Neural crest cell (in vitro differentiated cells): ENCODE results near the gene SLC7A11. TPM values are rescaled to one million over a fixed set of nuclear protein-coding genes. Genes with fewer than 3 reads are reported as not detected.

ENCODE experiments used
- DNase-seq: peaks from one replicate; pipeline ENCODE4 v3.0.0; 2021; ENCODE audit warnings: low read depth, mixed read lengths, low spot score
- H3K27ac Mint-ChIP-seq: one replicate; pipeline ENCODE4 v1.8.0; 2021; ENCODE audit warnings: mild to moderate bottlenecking, mixed read lengths; ENCODE audit not compliant: unreplicated experiment
- H3K27me3 Mint-ChIP-seq: 2 replicates; pipeline ENCODE4 v1.8.0; 2021; ENCODE audit warnings: low read depth, mild to moderate bottlenecking, mixed read lengths
- H3K36me3 Mint-ChIP-seq: 2 replicates; pipeline ENCODE4 v1.8.0; 2021; ENCODE audit warnings: low read depth, mild to moderate bottlenecking, mixed read lengths
- H3K4me1 Mint-ChIP-seq: 2 replicates; pipeline ENCODE4 v1.8.0; 2021; ENCODE audit warnings: mixed read lengths
- H3K4me3 Mint-ChIP-seq: one replicate; pipeline ENCODE4 v1.8.0; 2021; ENCODE audit warnings: mild to moderate bottlenecking, mixed read lengths
- H3K9me3 Mint-ChIP-seq: 2 replicates; pipeline ENCODE4 v1.8.0; 2021; ENCODE audit warnings: mixed read lengths
- total RNA-seq: library from RNA; stranded (reverse); gene quantifications from 2 replicates; pipeline ENCODE4 v1.2.1, GENCODE V29; 2021
- TF ChIP-seq, protein P1 (sequence below): fragments of 200-600 bp; sonication (generic); conservative IDR thresholded peaks from 2 replicates; pipeline ENCODE4 v1.5.0; 2021; ENCODE audit warnings: antibody characterized with exemption, mild to moderate bottlenecking

SLC7A11 gene
- total RNA-seq, 1 donor from 2014 or later: 18.7 TPM

GRCh38 chr4:138174981-138175794 is 67.0 kb downstream of the SLC7A11 start:
- Mint-ChIP-seq H3K4me1 (peaks cover 8% of the 10 kb centered on the region), H3K36me3 (peaks cover 16% of the 10 kb centered on the region), H3K27ac (no peak overlapping the region), H3K4me3 (no peak overlapping the region), H3K9me3 (no peaks in the 10 kb centered on the region), H3K27me3 (no peaks in the 10 kb centered on the region)
- TF ChIP-seq, protein P1, sequence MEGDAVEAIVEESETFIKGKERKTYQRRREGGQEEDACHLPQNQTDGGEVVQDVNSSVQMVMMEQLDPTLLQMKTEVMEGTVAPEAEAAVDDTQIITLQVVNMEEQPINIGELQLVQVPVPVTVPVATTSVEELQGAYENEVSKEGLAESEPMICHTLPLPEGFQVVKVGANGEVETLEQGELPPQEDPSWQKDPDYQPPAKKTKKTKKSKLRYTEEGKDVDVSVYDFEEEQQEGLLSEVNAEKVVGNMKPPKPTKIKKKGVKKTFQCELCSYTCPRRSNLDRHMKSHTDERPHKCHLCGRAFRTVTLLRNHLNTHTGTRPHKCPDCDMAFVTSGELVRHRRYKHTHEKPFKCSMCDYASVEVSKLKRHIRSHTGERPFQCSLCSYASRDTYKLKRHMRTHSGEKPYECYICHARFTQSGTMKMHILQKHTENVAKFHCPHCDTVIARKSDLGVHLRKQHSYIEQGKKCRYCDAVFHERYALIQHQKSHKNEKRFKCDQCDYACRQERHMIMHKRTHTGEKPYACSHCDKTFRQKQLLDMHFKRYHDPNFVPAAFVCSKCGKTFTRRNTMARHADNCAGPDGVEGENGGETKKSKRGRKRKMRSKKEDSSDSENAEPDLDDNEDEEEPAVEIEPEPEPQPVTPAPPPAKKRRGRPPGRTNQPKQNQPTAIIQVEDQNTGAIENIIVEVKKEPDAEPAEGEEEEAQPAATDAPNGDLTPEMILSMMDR: no peak
- no peak for DNase-seq

GRCh38 chr4:138164208-138164607 is 77.9 kb downstream of the SLC7A11 start:
- no peaks in the 10 kb centered on the region for H3K9me3 Mint-ChIP-seq
- no peak overlapping the region for H3K4me3 Mint-ChIP-seq
- H3K27ac Mint-ChIP-seq: no peak overlapping the region
- peaks cover 6% of the 10 kb centered on the region for H3K36me3 Mint-ChIP-seq
- TF ChIP-seq, protein P1: no peak
- H3K27me3 Mint-ChIP-seq: no peaks in the 10 kb centered on the region
- H3K4me1 Mint-ChIP-seq: no peaks in the 10 kb centered on the region
- no peak for DNase-seq

GRCh38 chr4:138163171-138163570 is 79.0 kb downstream of the SLC7A11 start:
- DNase-seq: no peak
- Mint-ChIP-seq H3K9me3 (peaks cover under 1% of the 10 kb centered on the region), H3K27ac (no peak overlapping the region), H3K36me3 (peaks cover 6% of the 10 kb centered on the region), H3K4me3 (no peak overlapping the region), H3K4me1 (no peaks in the 10 kb centered on the region), H3K27me3 (no peaks in the 10 kb centered on the region)
- TF ChIP-seq, protein P1: no peak

DNA sequence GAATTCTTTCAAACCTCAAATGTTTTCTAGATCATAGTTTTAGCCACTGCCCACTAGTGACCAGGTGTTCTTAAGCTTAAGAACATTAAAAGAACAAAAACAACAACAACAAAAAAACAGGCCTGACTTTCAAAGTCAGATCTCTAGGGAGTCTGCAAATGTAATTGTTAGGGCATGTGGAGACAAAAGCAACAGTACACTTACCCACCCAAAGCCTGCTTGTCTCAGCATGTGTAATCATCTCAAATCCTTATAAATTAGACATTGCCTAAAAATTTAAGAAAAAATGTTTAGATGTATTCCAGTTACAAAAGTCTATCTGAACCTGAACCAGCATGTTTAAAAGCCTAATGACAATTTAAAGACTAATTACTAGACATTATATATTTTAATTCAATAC is 79.9 kb downstream of the SLC7A11 start:
- Mint-ChIP-seq H3K9me3 (peaks cover 5% of the 10 kb centered on the region), H3K4me3 (no peak overlapping the region), H3K36me3 (peaks cover 6% of the 10 kb centered on the region), H3K4me1 (no peaks in the 10 kb centered on the region), H3K27me3 (no peaks in the 10 kb centered on the region), H3K27ac (no peak overlapping the region)
- DNase-seq: no peak
- TF ChIP-seq, protein P1: no peak

DNA sequence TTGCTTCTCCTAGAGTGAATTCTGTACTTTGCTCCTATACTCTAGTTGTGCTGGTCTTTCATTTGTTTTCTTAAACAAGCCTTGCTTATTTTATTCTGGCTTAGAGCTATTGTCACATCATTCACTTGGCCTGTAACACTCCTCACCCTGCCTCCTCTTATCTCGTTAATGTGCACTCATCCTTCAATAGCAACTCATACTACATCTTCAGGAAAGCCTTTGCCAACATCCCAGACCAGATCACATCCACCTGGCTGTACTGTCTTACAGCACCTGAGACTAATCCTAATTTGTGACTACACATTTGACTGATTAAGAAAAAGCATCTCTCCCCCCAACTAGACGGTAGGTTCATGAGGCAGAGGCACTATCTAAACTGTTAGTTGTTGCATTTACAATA is 80.8 kb downstream of the SLC7A11 start:
- no peak overlapping the region for H3K4me3 Mint-ChIP-seq
- H3K27me3 Mint-ChIP-seq: no peaks in the 10 kb centered on the region
- no peak overlapping the region for H3K27ac Mint-ChIP-seq
- TF ChIP-seq, protein P1: no peak
- peaks cover 5% of the 10 kb centered on the region for H3K9me3 Mint-ChIP-seq
- DNase-seq: no peak
- peaks cover 6% of the 10 kb centered on the region for H3K36me3 Mint-ChIP-seq
- H3K4me1 Mint-ChIP-seq: peaks cover 4% of the 10 kb centered on the region
